HepG2 (cell line): Measurements from ENCODE around the gene KITLG. TPM values are rescaled to one million over a fixed set of nuclear protein-coding genes. Genes with fewer than 3 reads are reported as not detected.

Experiments used
- ATAC-seq: fragments of 200-7000 bp; cut with Tn5 transposase; 3 replicates; pipeline ENCODE4 v1.9.1; 2020; ENCODE audit warnings: mild to moderate bottlenecking, moderate library complexity
- BruUV-seq: library from RNA; stranded (reverse); fragments of 400-500 nt; replicated peaks from 2 replicates; lab custom pipeline; 2021; lab: Mats Ljungman, UMichigan
- CTCF ChIA-PET: fragments of 300-600 bp; formaldehyde crosslinking; extraction: SDS; loops from one replicate; lab custom pipeline; 2021; ENCODE audit warnings: low total read pairs, inconsistent platforms, low intra/inter-chr PET ratio; lab: Yijun Ruan, JAX
- POLR2A ChIA-PET: fragments of 350-600 bp; sonication (Branson Sonifier 250); formaldehyde crosslinking; loops from one replicate; lab custom pipeline; 2020; ENCODE audit warnings: antibody characterized with exemption, inconsistent platforms; lab: Yijun Ruan, JAX
- DNase-seq: peaks from one replicate; pipeline ENCODE4 v3.0.0-alpha.2; 2015; ENCODE audit warnings: low spot score
- FAIRE-seq: peaks from 3 replicates; lab custom pipeline; 2011; peaks lifted over from hg19 to GRCh38; lab: Jason Lieb, UNC
- H2AFZ ChIP-seq: one replicate; pipeline ENCODE4 v1.6.1; 2011; ENCODE audit warnings: low read length, inconsistent platforms
- H3K27ac ChIP-seq: fragments of 300-600 bp; 3 replicates; pipeline ENCODE4 v1.8.0; 2011; ENCODE audit warnings: mixed run types, mild to moderate bottlenecking, mixed read lengths, low read length, inconsistent platforms; ENCODE audit not compliant: insufficient read depth; ENCODE audit errors: extremely low read length
- H3K27me3 ChIP-seq, 2 experiments: fragments of 200-600 bp in 1 of 2; 2 replicates in 1 of 2; 3 replicates in 1 of 2; pipeline versions ENCODE4 v1.6.0 to v1.8.0; 2011; ENCODE audit warnings: low read length in 2 of 2, mild to moderate bottlenecking in 2 of 2, moderate library complexity in 2 of 2, inconsistent platforms in 1 of 2; ENCODE audit not compliant: insufficient read depth in 2 of 2, control insufficient read depth in 1 of 2
- H3K36me3 ChIP-seq, 2 experiments: fragments of 200-600 bp in 1 of 2; replicated peaks in 1 of 2; 2 replicates in 1 of 2; 3 replicates in 1 of 2; pipeline versions ENCODE4 v1.5.1 to v1.8.0; 2011; ENCODE audit warnings: low read length in 2 of 2, inconsistent platforms in 1 of 2; ENCODE audit not compliant: insufficient read depth in 2 of 2, control insufficient read depth in 1 of 2
- H3K4me1 ChIP-seq: 2 replicates; pipeline ENCODE4 v1.5.1; 2012; ENCODE audit warnings: low read length, inconsistent platforms; ENCODE audit not compliant: insufficient read depth
- H3K4me2 ChIP-seq: 2 replicates; pipeline ENCODE4 v1.6.0; 2011; ENCODE audit warnings: low read depth, low read length, inconsistent platforms
- H3K4me3 ChIP-seq, 3 experiments: fragments of 200-600 bp in 1 of 3; sonication (generic), shearing (Covaris generic) in 1 of 3; replicated peaks in 1 of 3; 2 replicates each; pipeline ENCODE4 v1.5.1; 2011 to 2016; ENCODE audit warnings: low read length in 3 of 3, inconsistent platforms in 2 of 3, low read depth in 2 of 3, mild to moderate bottlenecking in 2 of 3, control low read depth in 1 of 3, mixed read lengths in 1 of 3; ENCODE audit not compliant: insufficient read depth in 1 of 3
- H3K79me2 ChIP-seq: one replicate; pipeline ENCODE4 v1.6.1; 2011; ENCODE audit warnings: low read length, inconsistent platforms; ENCODE audit not compliant: insufficient read depth
- H3K9ac ChIP-seq: 2 replicates; pipeline ENCODE4 v1.6.0; 2011; ENCODE audit warnings: mild to moderate bottlenecking, low read depth, low read length, inconsistent platforms; ENCODE audit not compliant: insufficient read depth
- H3K9me3 ChIP-seq: 2 replicates; pipeline ENCODE4 v1.5.1; 2012; ENCODE audit warnings: mild to moderate bottlenecking, low read length
- H4K20me1 ChIP-seq: 2 replicates; pipeline ENCODE4 v1.6.0; 2011; ENCODE audit warnings: inconsistent platforms, mild to moderate bottlenecking, low read length, moderate library complexity; ENCODE audit not compliant: insufficient read depth
- NFE2L2 ChIP-seq: fragments of 150-350 bp; IDR thresholded peaks from 2 replicates; pipeline ENCODE4 v1.6.1; 2014; ENCODE audit warnings: low read length
- TCF7L2 ChIP-seq: IDR thresholded peaks from 2 replicates; pipeline ENCODE4 v1.6.1; 2011; ENCODE audit warnings: mild to moderate bottlenecking, low read depth, low read length, moderate library complexity
- ZNF569 ChIP-seq: sonication (generic); formaldehyde crosslinking; IDR thresholded peaks from 2 replicates; pipeline ENCODE4 v1.5.0; 2020; ENCODE audit warnings: mild to moderate bottlenecking, missing genetic modification reagents, moderate library complexity, borderline replicate concordance
- WGBS: methylation state at CpG from one replicate; pipeline ENCODE4 v1.1.6; 2017; ENCODE audit warnings: low lambda C conversion rate; 5-methylcytosine and 5-hydroxymethylcytosine counted together
- in situ Hi-C: cut with HindIII; loops from 2 replicates; pipeline ENCODE4 v1.10.0; 2017; ENCODE audit warnings: low pct_unique_long_range_greater_than_20kb; ENCODE audit not compliant: extremely low pct_ligation_motif_present
- intact Hi-C: fragments of 100-400 bp; cut with micrococcal nuclease; formaldehyde crosslinking; loops from one replicate; pipeline ENCODE4 v1.10.0; 2022; ENCODE audit not compliant: unreplicated experiment
- polyA plus RNA-seq, 8 experiments: library from polyadenylated mRNA; depleted of rRNA in 3 of 8; stranded (reverse) in 7 of 8; unstranded in 1 of 8; fragments of >200 nt; fragmentation: Illumina TruSeq in 4 of 8; extraction: Trizol in 4 of 8; gene quantifications; 2 replicates each; pipeline versions ENCODE4 v1.2.1 to v1.2.3, GENCODE V29; 2011 to 2016; ENCODE audit warnings: low read depth in 4 of 8, missing spikeins in 1 of 8, mixed read lengths in 1 of 8; ENCODE audit not compliant: insufficient read depth in 1 of 8
- total RNA-seq, 5 experiments: library from RNA; depleted of rRNA; stranded (reverse); fragments of >200 nt; fragmentation: Illumina TruSeq; extraction: Trizol; gene quantifications; 2 replicates each; pipeline ENCODE4 v1.2.3, GENCODE V29; 2016; ENCODE audit warnings: low read depth in 1 of 5
- TF ChIP-seq, protein P1 (sequence below): sonication (generic); formaldehyde crosslinking; IDR thresholded peaks from 2 replicates; pipeline ENCODE4 v1.4.0; 2020; ENCODE audit warnings: missing genetic modification reagents

KITLG gene
- total and polyA plus RNA-seq, 2 of the 13 experiments (the other 11 are each of a cell fraction or from before 2014, with no cell fraction given), result 0.66 to 4.3 TPM

DNA sequence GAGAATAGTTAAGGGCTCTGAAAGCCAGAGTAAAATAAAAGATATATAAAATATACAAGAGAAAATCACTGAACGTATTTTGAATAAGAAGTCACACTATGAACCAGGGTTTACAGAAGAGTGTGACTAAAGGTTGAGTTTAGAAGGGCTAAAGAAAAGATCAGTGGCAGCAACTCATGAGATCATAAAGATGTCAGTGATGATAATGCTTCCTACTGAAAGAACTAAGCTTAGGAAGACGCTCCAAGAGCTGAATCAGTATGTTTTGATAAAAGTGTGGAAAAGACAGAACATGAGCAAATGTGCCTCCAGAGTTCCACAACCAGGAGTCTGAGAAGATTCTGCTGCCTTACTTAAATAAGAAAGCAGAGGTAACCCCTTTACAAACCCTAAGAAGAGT lies 74.6 kb downstream of the KITLG start (continued):
- TF ChIP-seq, protein P1, sequence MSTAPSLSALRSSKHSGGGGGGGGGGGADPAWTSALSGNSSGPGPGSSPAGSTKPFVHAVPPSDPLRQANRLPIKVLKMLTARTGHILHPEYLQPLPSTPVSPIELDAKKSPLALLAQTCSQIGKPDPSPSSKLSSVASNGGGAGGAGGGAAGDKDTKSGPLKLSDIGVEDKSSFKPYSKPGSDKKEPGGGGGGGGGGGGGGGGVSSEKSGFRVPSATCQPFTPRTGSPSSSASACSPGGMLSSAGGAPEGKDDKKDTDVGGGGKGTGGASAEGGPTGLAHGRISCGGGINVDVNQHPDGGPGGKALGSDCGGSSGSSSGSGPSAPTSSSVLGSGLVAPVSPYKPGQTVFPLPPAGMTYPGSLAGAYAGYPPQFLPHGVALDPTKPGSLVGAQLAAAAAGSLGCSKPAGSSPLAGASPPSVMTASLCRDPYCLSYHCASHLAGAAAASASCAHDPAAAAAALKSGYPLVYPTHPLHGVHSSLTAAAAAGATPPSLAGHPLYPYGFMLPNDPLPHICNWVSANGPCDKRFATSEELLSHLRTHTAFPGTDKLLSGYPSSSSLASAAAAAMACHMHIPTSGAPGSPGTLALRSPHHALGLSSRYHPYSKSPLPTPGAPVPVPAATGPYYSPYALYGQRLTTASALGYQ (CRISPR knock-in tag), result no peak

DNA sequence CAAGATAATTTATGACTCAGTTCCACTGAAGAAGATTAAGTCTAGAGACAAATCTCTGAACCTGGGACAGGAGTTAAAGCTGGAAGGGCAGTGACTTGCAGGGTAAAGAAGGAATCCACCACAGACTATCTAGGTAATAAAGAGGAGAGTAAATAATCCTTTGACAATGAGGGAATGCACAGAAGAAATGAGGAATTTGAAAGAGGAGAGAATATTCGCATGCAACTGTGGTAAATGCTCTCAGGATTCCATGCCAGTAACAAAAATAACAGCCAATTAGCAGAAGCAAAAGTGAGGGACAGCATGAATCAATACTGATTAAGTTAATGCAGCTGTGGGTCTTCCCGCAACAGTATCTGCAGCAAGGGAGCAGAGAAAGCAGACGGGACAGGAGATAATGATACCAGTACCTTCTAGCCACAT lies 77.0 kb downstream of the KITLG start:
- ChIA-PET POLR2A (no interaction called here), CTCF (no interaction called here)
- Histone ChIP-seq H4K20me1 (no peaks in the 10 kb centered on the region), H3K4me1 (no peaks in the 10 kb centered on the region), H3K36me3 (0 out of 5 replicates have a peak, but pooled peaks cover 0 to 3% of the 10 kb centered on the region in 2 experiments), H3K4me3 (no peak overlapping the region), H3K9ac (no peak overlapping the region), H3K27me3 (no peaks in the 10 kb centered on the region), H3K9me3 (no peaks in the 10 kb centered on the region), H3K79me2 (no peaks in the 10 kb centered on the region), H2AFZ (no peak overlapping the region), H3K4me2 (no peak overlapping the region), H3K27ac (no peak overlapping the region)
- TF ChIP-seq TCF7L2 (no peak), NFE2L2 (no peak), ZNF569 (CRISPR knock-in tag) (no peak)
- no peak for DNase-seq
- no peak for ATAC-seq
- intact Hi-C loops (no loop called here), in situ Hi-C loops (no loop called here)
- WGBS, result 88% methylated on average over 3 of the region's 3 CpGs
- BruUV-seq, result no TSS peak
- FAIRE-seq, result no peak
